WTC11 (cell line): ENCODE data around the gene FOXC2.

Source experiments
- TF ChIP-seq, protein P1 (sequence below): fragments of 200-600 bp; IDR thresholded peaks from 2 replicates; pipeline ENCODE4 v1.8.0; 2022; ENCODE audit warnings: antibody characterized with exemption
- TF ChIP-seq, protein P2 (sequence below): sonication (generic); formaldehyde crosslinking; IDR thresholded peaks from 2 replicates; pipeline ENCODE4 v1.8.0; 2022; ENCODE audit warnings: mild to moderate bottlenecking, missing genetic modification reagents
- TF ChIP-seq, protein P3 (sequence below): sonication (generic); formaldehyde crosslinking; IDR thresholded peaks from 2 replicates; pipeline ENCODE4 v1.8.1; 2022; ENCODE audit warnings: low read depth, missing genetic modification reagents, borderline replicate concordance

DNA sequence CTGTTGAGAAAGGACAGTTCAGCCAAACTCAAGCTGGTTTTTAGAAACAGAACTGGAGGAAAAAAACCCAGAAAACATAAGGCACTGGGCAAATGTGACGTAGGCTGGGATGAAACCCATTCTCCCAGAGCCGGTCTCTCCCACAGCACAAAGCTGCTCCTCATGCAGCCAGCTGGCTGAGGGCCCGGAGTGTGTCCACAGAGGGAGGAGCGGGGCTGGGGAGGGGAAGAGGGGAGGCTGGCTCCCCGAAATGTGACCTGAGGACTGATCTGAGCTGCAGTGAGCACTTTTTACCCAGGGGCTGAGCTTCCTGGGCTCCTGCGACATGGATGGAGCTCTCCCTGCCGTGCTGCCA lies 35.5 kb upstream of the FOXC2 start:
- TF ChIP-seq, protein P1, sequence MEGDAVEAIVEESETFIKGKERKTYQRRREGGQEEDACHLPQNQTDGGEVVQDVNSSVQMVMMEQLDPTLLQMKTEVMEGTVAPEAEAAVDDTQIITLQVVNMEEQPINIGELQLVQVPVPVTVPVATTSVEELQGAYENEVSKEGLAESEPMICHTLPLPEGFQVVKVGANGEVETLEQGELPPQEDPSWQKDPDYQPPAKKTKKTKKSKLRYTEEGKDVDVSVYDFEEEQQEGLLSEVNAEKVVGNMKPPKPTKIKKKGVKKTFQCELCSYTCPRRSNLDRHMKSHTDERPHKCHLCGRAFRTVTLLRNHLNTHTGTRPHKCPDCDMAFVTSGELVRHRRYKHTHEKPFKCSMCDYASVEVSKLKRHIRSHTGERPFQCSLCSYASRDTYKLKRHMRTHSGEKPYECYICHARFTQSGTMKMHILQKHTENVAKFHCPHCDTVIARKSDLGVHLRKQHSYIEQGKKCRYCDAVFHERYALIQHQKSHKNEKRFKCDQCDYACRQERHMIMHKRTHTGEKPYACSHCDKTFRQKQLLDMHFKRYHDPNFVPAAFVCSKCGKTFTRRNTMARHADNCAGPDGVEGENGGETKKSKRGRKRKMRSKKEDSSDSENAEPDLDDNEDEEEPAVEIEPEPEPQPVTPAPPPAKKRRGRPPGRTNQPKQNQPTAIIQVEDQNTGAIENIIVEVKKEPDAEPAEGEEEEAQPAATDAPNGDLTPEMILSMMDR = no peak
- TF ChIP-seq, protein P2, sequence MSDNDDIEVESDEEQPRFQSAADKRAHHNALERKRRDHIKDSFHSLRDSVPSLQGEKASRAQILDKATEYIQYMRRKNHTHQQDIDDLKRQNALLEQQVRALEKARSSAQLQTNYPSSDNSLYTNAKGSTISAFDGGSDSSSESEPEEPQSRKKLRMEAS (CRISPR knock-in tag) = no peak
- TF ChIP-seq, protein P3, sequence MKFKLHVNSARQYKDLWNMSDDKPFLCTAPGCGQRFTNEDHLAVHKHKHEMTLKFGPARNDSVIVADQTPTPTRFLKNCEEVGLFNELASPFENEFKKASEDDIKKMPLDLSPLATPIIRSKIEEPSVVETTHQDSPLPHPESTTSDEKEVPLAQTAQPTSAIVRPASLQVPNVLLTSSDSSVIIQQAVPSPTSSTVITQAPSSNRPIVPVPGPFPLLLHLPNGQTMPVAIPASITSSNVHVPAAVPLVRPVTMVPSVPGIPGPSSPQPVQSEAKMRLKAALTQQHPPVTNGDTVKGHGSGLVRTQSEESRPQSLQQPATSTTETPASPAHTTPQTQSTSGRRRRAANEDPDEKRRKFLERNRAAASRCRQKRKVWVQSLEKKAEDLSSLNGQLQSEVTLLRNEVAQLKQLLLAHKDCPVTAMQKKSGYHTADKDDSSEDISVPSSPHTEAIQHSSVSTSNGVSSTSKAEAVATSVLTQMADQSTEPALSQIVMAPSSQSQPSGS = no peak
